HCEC 1CT (cell line): ENCODE measurements around the gene ABL2.
"Not testable (repeated sequence)": the region's sequence is repeated elsewhere in the genome, so short reads cannot be mapped to it uniquely, and the experiment has no call there.

ENCODE experiments used
- DNase-seq: peaks from one replicate; pipeline ENCODE4 v3.0.0-alpha.2; 2017

Gene ABL2

GRCh38 chr1:179229214-179230140 lies at the start of gene ABL2:
Gene ABL2, minus strand, starts transcription at chr1:179229677. Its CDS starts 280 bp downstream, at chr1:179229397.
- DNase-seq = peak; percentile 20

- DNase-seq = no peak
Measured at GRCh38 chr1:179278920-179279319, 49.4 kb upstream of the ABL2 start.

GRCh38 chr1:179274424-179274823 lies 44.9 kb upstream of the ABL2 start:
- DNase-seq = not testable (repeated sequence)

GRCh38 chr1:179269071-179269470 lies 39.6 kb upstream of the ABL2 start:
- no peak for DNase-seq

GRCh38 chr1:179264507-179264906 lies 35.0 kb upstream of the ABL2 start:
- DNase-seq = no peak

GRCh38 chr1:179263121-179263520 lies 33.6 kb upstream of the ABL2 start:
- no peak for DNase-seq

GRCh38 chr1:179262183-179262582 lies 32.7 kb upstream of the ABL2 start:
- DNase-seq = no peak

- peak; percentile 17 for DNase-seq
Measured at GRCh38 chr1:179253286-179253972, 24.0 kb upstream of the ABL2 start.

- DNase-seq = no peak
Measured at GRCh38 chr1:179252606-179253005, 23.1 kb upstream of the ABL2 start.

- peak; percentile 61 for DNase-seq
Measured at GRCh38 chr1:179251675-179252074, 22.2 kb upstream of the ABL2 start.

- DNase-seq = no peak
Measured at GRCh38 chr1:179247923-179248322, 18.4 kb upstream of the ABL2 start.

- not testable (repeated sequence) for DNase-seq
Measured at GRCh38 chr1:179245426-179245825, 15.9 kb upstream of the ABL2 start.

GRCh38 chr1:179241530-179242097 lies 12.1 kb upstream of the ABL2 start:
- DNase-seq = no peak

- no peak for DNase-seq
Measured at GRCh38 chr1:179237222-179237621, 7.7 kb upstream of the ABL2 start.

GRCh38 chr1:179234863-179235262 lies 5.4 kb upstream of the ABL2 start:
- DNase-seq = no peak

- DNase-seq = peak; percentile 71
Measured at GRCh38 chr1:179231923-179232322, 2.4 kb upstream of the ABL2 start.

- DNase-seq = peak; percentile 29
Measured at GRCh38 chr1:179230721-179231120, 1.2 kb upstream of the ABL2 start.

- peak; percentile 90 for DNase-seq
Measured at GRCh38 chr1:179230251-179230650, 774 bp upstream of the ABL2 start.

- DNase-seq = peak; percentile 15
Measured at GRCh38 chr1:179228783-179229213, 679 bp downstream of the ABL2 start.

- DNase-seq = no peak
Measured at GRCh38 chr1:179226738-179227137, 2.7 kb downstream of the ABL2 start.

GRCh38 chr1:179224466-179224865 lies 5.0 kb downstream of the ABL2 start:
- not testable (repeated sequence) for DNase-seq

- not testable (repeated sequence) for DNase-seq
Measured at GRCh38 chr1:179221121-179221520, 8.4 kb downstream of the ABL2 start.

- DNase-seq = peak; percentile 41
Measured at GRCh38 chr1:179217943-179218507, 11.5 kb downstream of the ABL2 start.
